Activated CD4-positive, alpha-beta T cell treated with anti-CD3 and anti-CD28 coated beads, Interleukin-2, amount 10 ng/mL, durations not matched to agents 24 days and 14 days (primary cell): ENCODE results near the gene ZNF407. TPM values are rescaled to one million over a fixed set of nuclear protein-coding genes. Genes with fewer than 3 reads are reported as not detected.
"Not testable (repeated sequence)": the region's sequence is repeated elsewhere in the genome, so short reads cannot be mapped to it uniquely, and the experiment has no call there.

Experiments
- DNase-seq: peaks from one replicate; pipeline ENCODE4 v3.0.0; 2022
- H3K27ac Mint-ChIP-seq: one replicate; pipeline ENCODE4 v1.8.0; 2022; ENCODE audit warnings: mild to moderate bottlenecking, mixed read lengths
- H3K27me3 Mint-ChIP-seq: one replicate; pipeline ENCODE4 v1.8.0; 2022; ENCODE audit warnings: mixed read lengths
- H3K36me3 Mint-ChIP-seq: one replicate; pipeline ENCODE4 v1.8.0; 2022; ENCODE audit warnings: low read depth, mild to moderate bottlenecking, mixed read lengths
- H3K4me1 Mint-ChIP-seq: one replicate; pipeline ENCODE4 v1.8.0; 2021; ENCODE audit warnings: mixed read lengths
- H3K4me3 Mint-ChIP-seq: one replicate; pipeline ENCODE4 v1.8.0; 2022; ENCODE audit warnings: mild to moderate bottlenecking, moderate library complexity, mixed read lengths
- H3K9me3 Mint-ChIP-seq: one replicate; pipeline ENCODE4 v1.8.0; 2021; ENCODE audit warnings: mixed read lengths
- intact Hi-C: fragments of 100-400 bp; cut with micrococcal nuclease; formaldehyde crosslinking; loops from one replicate; pipeline ENCODE4 v1.15.1; 2023
- total RNA-seq: library from RNA; stranded (reverse); gene quantifications from 2 replicates; pipeline ENCODE4 v1.2.3, GENCODE V29; 2022

Gene ZNF407
- total RNA-seq, 1 donor from 2014 or later = 18.1 TPM

DNA sequence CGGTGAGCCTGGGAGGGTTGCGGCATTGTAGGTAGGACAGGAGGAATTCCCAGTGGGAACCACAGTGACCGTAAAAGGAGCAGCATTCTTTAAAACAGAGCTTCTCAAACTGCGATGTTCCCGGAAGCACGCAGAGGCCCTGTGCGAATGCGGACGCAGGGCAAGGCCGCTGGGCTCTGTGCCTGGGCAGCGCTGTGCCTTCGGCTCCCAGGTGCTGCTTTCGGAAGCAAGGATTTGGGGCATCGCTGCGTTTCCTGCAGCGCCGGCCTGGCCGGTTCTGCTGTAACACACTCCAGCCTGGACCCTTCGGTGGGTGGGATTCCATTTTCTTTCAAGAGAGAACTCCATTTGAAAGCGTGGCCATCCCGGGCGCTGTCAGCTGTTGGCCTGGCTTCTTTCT is 492.7 kb downstream of the ZNF407 start:
- no peaks in the 10 kb centered on the region for H3K4me1 Mint-ChIP-seq
- peaks cover 2% of the 10 kb centered on the region for H3K27me3 Mint-ChIP-seq
- intact Hi-C loops = no loop called here

DNA sequence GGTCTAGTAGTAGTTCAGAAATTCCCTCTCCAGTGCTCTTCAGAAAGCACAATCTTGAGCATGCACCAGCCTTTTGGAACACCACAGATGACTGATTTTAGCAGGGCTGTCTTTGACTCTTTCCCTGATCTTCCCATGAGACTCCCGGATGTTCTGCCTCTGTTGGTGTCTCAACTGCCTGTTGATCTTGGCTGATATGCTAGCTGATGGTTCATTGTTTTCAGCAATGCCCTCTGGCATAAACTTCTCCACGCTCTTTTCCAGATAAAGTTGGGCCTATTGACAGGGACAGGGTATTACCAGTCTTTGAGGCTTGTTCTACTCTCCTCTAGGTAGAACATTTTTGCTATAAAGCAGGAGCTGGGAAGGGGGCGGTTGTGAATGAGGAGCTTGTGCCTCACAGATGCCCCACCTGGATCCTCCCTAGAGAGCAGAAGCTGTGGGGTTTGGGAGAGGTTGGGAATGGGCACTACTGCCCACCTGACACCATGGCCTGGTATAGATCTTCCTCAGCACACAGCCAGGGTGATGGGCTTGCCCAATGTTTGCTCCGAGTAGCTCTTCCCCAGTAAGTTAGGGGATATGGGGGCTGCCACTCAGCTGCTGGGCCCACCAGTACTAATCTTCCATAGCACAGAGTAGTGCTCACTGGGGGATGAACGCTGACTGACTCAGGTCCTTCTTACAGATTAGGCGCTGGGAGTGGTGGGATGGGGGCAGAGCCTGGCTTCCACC is 500.0 kb downstream of the ZNF407 start:
- no peaks in the 10 kb centered on the region for H3K36me3 Mint-ChIP-seq
- no peak overlapping the region for H3K27ac Mint-ChIP-seq
- no peak for DNase-seq
- H3K9me3 Mint-ChIP-seq = peaks cover 5% of the 10 kb centered on the region
- intact Hi-C loops = no loop called here
- H3K4me1 Mint-ChIP-seq = no peaks in the 10 kb centered on the region
- no peak overlapping the region for H3K4me3 Mint-ChIP-seq
- peaks cover 7% of the 10 kb centered on the region for H3K27me3 Mint-ChIP-seq

More for the DNA sequence above, 492.7 kb downstream of the ZNF407 start:
- DNase-seq = no peak
- H3K36me3 Mint-ChIP-seq = no peaks in the 10 kb centered on the region
- peaks cover 11% of the 10 kb centered on the region for H3K9me3 Mint-ChIP-seq
- H3K27ac Mint-ChIP-seq = no peak overlapping the region
- no peak overlapping the region for H3K4me3 Mint-ChIP-seq

DNA sequence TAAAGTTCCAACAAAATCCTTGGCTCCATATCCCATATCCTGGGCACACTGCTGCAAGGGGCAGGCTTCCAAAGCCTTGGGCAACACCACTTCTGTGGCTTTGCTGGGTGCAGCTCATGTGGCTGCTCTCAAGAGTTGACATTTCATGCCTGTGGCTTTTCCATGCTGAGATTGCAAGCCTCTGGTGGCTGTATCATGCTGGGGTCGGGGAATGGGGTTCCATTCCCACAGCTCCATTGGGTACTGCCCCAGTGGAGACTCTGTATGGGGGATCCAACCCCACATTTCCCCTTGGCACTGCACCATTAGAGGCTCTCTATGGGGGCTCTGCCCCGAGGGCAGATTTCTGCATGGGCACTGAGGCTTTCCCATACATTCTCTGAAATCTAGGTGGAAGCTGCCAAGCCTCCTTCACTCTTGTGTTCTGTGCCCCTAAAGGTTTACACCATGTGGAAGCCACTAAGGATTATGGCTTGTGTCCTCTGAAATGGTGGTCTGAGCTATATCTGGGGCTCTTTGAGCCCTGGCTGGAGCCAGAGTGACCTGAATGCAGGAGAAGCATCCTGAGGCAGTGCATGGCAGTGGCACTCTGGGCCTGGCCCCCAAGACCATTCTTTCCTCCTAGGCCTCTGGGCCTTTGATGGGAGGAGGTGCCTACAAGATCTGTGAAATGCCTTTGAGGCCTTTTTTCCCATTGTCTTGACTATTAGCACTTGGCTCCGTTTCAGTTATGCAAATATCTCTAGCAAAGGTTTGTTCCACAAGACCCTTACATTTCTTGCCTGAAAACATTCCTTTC is 503.4 kb downstream of the ZNF407 start:
- Mint-ChIP-seq H3K27me3 (no peaks in the 10 kb centered on the region), H3K27ac (no peak overlapping the region), H3K4me1 (no peaks in the 10 kb centered on the region), H3K4me3 (no peak overlapping the region), H3K36me3 (no peaks in the 10 kb centered on the region), H3K9me3 (peaks cover 5% of the 10 kb centered on the region)
- DNase-seq = no peak
- intact Hi-C loops = no loop called here

DNA sequence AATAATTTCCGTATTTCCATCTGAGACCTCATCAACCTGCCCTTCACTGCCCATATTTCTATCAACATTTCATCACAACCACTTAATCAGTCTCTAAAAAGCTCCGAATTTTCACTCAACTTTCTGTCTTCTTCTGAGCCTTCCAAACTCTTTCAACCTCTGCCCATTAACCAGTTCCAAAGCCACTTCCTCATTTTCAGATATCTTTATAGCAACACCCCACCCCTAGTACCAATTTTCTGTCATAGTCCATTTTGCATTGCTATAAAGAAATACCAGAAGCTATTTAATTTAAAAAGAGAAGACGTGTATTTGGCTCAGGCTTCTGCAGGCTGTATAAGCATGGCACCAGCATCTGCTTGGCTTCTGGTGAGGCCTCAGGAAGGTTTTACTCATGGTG is 504.2 kb downstream of the ZNF407 start:
- no peak for DNase-seq
- H3K27ac Mint-ChIP-seq = no peak overlapping the region
- intact Hi-C loops = no loop called here
- H3K36me3 Mint-ChIP-seq = no peaks in the 10 kb centered on the region
- H3K4me1 Mint-ChIP-seq = no peaks in the 10 kb centered on the region
- H3K4me3 Mint-ChIP-seq = no peak overlapping the region
- no peaks in the 10 kb centered on the region for H3K27me3 Mint-ChIP-seq
- H3K9me3 Mint-ChIP-seq = peaks cover 5% of the 10 kb centered on the region

DNA sequence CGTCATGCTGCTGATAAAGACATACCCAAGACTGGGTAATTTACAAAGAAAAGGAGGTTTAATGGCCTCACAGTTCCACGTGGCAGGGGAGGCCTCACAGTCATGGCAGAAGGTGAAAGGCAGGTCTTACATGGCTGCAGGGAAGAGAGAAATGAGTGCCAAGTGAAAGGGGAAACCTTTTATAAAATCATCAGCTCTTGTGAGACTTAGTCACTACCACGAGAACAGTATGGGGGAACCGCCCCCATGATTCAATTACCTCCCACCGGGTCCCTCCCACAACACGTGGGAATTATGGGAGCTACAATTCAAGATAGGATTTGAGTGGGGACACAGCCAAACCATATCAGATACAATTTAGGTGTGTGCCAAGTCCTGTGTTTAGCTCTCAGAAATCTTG is 506.4 kb downstream of the ZNF407 start:
- H3K9me3 Mint-ChIP-seq, H3K36me3 Mint-ChIP-seq, H3K27me3 Mint-ChIP-seq, H3K4me3 Mint-ChIP-seq, H3K4me1 Mint-ChIP-seq, H3K27ac Mint-ChIP-seq, intact Hi-C loops, DNase-seq: not testable (repeated sequence)

DNA sequence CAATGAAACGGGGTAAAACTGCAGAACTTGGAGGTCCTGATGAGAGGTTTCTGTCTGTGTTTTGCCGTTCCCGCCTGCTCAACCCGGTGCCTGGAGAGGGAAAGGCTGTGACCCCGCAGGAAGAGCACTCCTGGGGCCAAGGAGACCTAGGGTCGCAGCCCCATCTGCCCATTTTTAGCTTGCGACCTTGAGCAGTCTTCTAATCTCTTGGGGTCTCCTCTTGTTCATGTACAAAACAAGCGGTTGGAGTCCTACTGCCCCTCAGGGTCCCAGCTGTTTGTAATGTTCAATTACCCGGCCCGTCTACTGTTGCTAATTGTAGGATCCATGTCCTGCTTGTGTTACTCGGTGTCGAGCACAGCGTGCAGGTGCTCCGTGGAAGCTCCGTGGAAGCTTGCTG is 506.8 kb downstream of the ZNF407 start:
- Mint-ChIP-seq H3K36me3 (no peaks in the 10 kb centered on the region), H3K9me3 (peaks cover 4% of the 10 kb centered on the region), H3K4me3 (no peak overlapping the region), H3K27ac (no peak overlapping the region), H3K4me1 (no peaks in the 10 kb centered on the region), H3K27me3 (no peaks in the 10 kb centered on the region)
- no peak for DNase-seq
- intact Hi-C loops = no loop called here

DNA sequence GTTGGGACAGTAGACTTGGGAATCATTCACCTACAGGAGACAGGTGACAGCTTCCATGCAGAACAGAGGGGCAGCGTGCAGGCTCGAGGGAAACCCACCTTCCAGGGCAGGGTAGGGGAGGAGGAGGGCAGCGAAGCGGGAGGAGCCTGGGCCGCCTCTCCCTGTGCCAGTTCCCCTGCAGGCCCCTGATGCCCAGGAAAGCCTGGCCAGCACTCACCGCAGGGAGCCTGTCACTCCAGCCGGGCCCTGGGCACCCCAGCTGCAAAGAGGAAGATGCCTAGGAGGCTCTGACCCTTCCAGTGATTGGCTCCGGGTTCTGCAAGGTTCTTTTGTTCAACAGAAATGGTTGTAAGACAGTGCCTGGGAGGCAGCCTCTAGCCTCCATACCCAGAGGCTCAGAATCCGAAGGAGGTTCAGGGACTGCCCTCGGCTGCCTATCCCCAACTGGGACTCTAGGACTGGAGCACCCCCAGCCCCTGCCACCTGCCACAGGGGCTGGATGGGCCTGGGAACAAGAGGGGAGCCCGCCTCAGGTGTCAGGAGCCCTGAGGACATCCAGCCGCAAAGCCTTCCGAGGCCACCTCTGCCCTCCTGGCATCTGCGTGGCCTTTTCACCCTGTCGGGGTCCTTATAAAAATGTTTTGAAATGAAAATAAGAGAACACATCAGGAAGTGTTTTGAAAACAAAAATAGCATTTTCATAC is 508.0 kb downstream of the ZNF407 start:
- Mint-ChIP-seq H3K27me3 (no peaks in the 10 kb centered on the region), H3K27ac (no peak overlapping the region), H3K36me3 (no peaks in the 10 kb centered on the region), H3K4me3 (no peak overlapping the region), H3K9me3 (no peaks in the 10 kb centered on the region), H3K4me1 (no peaks in the 10 kb centered on the region)
- intact Hi-C loops = no loop called here
- DNase-seq = no peak

DNA sequence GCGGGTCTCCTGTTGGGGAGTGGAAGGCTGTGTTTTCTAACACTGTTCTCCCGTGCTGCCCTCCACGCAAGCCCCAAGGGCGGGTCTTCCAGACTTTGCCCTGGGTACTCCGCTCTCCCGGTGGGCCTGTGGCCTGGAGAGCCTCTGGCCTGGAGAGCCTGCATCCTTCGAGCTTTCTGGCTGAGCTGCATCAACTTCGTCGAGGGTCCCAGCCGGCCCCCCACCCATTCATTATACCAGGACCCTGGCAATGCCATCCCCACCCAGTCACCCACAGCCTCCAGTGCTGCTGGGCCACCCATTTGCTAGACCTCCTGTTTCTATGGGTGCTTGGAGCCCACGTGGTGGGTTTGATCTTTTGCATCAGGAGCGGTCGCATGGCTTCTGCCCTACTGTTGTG is 509.1 kb downstream of the ZNF407 start:
- intact Hi-C loops = no loop called here
- Mint-ChIP-seq H3K9me3 (no peaks in the 10 kb centered on the region), H3K4me1 (no peaks in the 10 kb centered on the region), H3K4me3 (no peak overlapping the region), H3K27me3 (no peaks in the 10 kb centered on the region), H3K27ac (no peak overlapping the region), H3K36me3 (no peaks in the 10 kb centered on the region)
- no peak for DNase-seq

DNA sequence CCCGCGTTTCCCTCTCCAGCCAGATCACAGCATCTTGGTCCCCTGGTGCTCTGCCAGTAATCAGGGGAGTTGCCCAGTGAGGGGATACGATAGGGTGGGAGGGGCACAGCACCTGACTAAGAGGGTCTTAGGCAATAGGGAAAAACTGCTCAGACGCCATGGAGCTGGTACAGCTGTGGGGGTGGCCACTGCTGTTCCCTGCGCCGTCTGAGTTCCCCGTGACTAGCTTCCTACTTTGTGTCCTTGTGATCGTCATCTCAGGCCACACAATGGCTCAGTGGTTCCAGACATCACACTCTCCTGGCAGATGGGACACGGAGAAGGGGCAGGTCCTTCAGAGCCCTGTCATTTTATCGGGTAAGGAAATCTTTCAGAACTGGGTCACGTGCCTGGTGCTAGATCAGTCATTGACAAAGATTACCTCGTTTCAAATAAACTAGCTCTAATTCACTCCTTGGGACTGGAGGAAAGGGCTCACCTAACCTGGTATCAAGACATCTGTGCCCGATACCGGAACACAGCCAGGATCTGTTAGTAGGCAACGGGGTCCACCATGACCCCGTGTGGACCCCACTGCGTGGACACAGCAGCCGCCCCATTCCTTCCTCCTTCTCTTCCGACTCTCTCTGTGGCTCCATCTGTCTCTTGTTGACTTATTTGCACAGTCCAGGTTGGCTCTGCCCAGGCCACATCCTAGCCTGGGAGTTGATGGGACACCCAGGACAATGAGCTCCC is 509.7 kb downstream of the ZNF407 start:
- intact Hi-C loops = no loop called here
- no peaks in the 10 kb centered on the region for H3K36me3 Mint-ChIP-seq
- DNase-seq = no peak
- H3K27me3 Mint-ChIP-seq = no peaks in the 10 kb centered on the region
- no peaks in the 10 kb centered on the region for H3K4me1 Mint-ChIP-seq
- no peak overlapping the region for H3K4me3 Mint-ChIP-seq
- no peaks in the 10 kb centered on the region for H3K9me3 Mint-ChIP-seq
- no peak overlapping the region for H3K27ac Mint-ChIP-seq

DNA sequence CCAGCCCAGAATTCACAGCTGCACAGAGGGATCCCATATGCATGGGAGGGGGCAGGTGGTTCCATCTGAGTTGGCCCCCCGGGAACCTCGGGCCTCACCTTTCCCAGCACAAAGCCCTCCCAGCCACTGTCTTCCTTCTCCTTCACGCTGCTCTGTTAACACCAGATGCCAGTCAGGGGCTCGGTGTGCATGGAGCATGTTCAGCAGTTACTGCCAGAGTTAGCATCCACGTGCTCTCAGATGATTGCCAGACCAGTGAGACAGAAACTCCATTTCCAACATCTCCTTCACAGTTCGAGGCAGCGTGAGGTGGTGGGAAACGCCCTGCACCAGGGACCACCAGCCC is 510.2 kb downstream of the ZNF407 start:
- H3K4me1 Mint-ChIP-seq = no peaks in the 10 kb centered on the region
- no peaks in the 10 kb centered on the region for H3K9me3 Mint-ChIP-seq
- no peak overlapping the region for H3K27ac Mint-ChIP-seq
- no peaks in the 10 kb centered on the region for H3K36me3 Mint-ChIP-seq
- no peak for DNase-seq
- intact Hi-C loops = no loop called here
- no peak overlapping the region for H3K4me3 Mint-ChIP-seq
- H3K27me3 Mint-ChIP-seq = no peaks in the 10 kb centered on the region

DNA sequence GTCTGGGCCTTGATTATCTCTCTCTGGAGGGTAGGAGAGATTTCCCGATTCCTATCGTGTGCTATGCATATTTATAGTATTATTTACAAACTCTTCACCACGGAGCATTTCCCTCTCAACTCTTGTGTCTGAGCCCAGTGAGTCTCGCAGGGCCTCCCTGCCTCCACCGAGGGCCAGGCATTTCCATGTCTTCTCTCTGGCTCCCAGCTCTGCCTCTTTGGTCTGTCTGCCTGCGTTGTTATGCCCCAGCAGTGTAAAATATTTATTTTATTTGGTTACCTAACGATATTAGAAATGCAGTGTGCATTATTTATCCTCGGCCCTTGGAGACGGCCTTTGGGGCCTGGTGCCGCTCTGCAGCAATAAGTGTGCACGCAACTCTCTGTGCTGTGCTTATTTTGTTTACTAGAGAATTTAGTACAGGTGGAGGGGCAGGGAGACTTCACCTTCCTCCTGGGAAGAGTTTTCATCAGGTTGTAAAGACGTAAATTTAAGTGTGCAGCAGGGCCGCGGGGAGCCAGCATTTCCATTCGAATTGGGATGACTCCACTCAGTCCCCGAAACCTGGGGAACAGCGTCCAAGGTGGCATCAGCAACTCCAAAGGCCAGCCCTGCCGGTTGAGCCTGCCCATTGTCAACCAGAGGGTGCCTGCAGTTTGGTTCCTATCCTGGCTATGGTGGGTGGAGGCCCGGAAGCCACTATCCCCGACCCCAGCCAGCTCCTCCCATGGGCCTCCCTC is 511.1 kb downstream of the ZNF407 start:
- intact Hi-C loops = no loop called here
- Mint-ChIP-seq H3K36me3 (no peaks in the 10 kb centered on the region), H3K4me3 (no peak overlapping the region), H3K27ac (no peak overlapping the region), H3K4me1 (no peaks in the 10 kb centered on the region), H3K9me3 (no peaks in the 10 kb centered on the region), H3K27me3 (no peaks in the 10 kb centered on the region)
- DNase-seq = no peak

DNA sequence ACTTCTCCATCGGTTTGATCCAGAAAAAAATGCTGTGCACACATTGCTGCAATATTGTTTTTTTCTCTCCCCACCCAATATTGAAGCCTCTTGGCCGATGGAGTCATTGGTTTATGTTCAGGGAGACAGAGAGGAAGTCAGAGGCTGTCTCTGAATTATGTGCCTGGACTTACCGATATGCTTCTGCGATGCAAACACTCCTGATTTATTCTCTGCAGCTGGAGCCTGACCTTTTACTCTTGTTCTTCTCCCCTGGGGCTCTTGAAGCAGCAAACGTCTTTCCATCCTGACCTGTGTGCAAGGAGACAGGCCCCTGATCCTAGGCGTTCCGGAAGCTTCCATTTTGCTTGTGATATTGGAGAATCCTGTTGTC is 511.6 kb downstream of the ZNF407 start:
- no peaks in the 10 kb centered on the region for H3K27me3 Mint-ChIP-seq
- H3K36me3 Mint-ChIP-seq = no peaks in the 10 kb centered on the region
- intact Hi-C loops = no loop called here
- H3K4me3 Mint-ChIP-seq = no peak overlapping the region
- no peaks in the 10 kb centered on the region for H3K9me3 Mint-ChIP-seq
- DNase-seq = no peak
- no peaks in the 10 kb centered on the region for H3K4me1 Mint-ChIP-seq
- H3K27ac Mint-ChIP-seq = no peak overlapping the region

DNA sequence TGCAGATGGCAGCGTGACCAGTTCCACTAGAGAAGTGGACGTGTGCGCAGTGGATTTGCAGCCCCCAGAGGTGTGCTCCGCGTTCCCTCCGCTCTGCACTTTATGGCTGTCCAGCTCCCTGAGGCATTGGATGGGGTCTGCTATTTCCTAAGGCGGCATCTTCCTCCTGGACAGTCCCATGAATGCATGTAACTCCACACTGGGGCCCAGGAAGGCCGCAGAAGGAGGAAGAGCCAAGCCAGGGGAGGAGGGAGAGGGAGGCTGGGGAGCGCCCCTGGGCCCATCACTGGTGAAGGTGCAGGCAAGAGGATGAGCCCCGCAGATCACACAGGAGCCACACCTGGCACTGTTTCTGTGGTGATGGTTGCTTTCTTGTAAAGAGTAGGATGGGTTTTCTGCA is 512.1 kb downstream of the ZNF407 start:
- Mint-ChIP-seq H3K36me3 (no peaks in the 10 kb centered on the region), H3K9me3 (no peaks in the 10 kb centered on the region), H3K27me3 (no peaks in the 10 kb centered on the region), H3K4me1 (no peaks in the 10 kb centered on the region), H3K4me3 (no peak overlapping the region), H3K27ac (no peak overlapping the region)
- DNase-seq = no peak
- intact Hi-C loops = no loop called here
